Measurements from ENCODE around the gene PRKCE. TPM values are rescaled to one million over a fixed set of nuclear protein-coding genes. Genes with fewer than 3 reads are reported as not detected.

Gene PRKCE
- total and polyA plus RNA-seq, 2 of the 8 experiments (the other 6 are each of a cell fraction or from before 2014, with no cell fraction given): 0.54 to 2.1 TPM

DNA sequence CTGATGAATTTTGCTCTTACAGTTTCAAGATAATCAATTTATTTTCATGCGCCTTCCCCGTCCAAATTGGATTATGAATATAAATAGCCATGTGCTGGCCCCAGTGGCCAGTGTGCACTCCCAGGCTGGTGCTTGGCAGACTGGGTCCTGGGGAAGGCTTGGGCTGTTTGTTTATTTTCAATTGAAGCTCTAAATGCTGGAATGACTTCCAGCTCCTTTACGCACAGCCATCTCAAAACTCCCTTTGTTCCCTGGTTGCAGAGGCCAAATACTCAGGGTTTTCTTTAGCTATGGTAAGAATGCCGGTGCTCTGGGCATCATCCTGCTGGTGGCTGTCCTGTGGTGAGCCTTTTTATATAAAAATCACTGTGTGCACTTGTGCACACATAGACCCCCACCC lies 131.5 kb downstream of the PRKCE start (continued):
- TF ChIP-seq GABPA (IDR thresholded peaks at IDR 0.05; ENCODE audit: borderline replicate concordance, insufficient read depth, low read length): no peak
- TF ChIP-seq CREB1 (IDR thresholded peaks at IDR 0.05): no peak
